HG03135 (cell line): ENCODE data around the gene KDSR.

Experiments used
- ATAC-seq: cut with Tn5 transposase; IDR thresholded peaks from one replicate; pipeline ENCODE4 v1.9.1; 2021; ENCODE audit warnings: mild to moderate bottlenecking, moderate library complexity; ENCODE audit not compliant: unreplicated experiment

The KDSR gene

GRCh38 chr18:63367053-63367953, at the start of gene KDSR:
Gene KDSR, minus strand, starts transcription at chr18:63367206. Its CDS starts 88 bp downstream, at chr18:63367118.
- ATAC-seq: peak; percentile 86

- no peak for ATAC-seq
These were observed 45.9 kb upstream of the KDSR start for GRCh38 chr18:63412953-63413352.

GRCh38 chr18:63410792-63411191, 43.8 kb upstream of the KDSR start:
- no peak for ATAC-seq

- no peak for ATAC-seq
These were observed 42.3 kb upstream of the KDSR start for GRCh38 chr18:63409301-63409700.

- ATAC-seq: no peak
These were observed 40.7 kb upstream of the KDSR start for GRCh38 chr18:63407734-63408133.

GRCh38 chr18:63405986-63406385, 39.0 kb upstream of the KDSR start:
- ATAC-seq: no peak

GRCh38 chr18:63402246-63403162, 35.5 kb upstream of the KDSR start:
- ATAC-seq: no peak

- no peak for ATAC-seq
These were observed 32.3 kb upstream of the KDSR start for GRCh38 chr18:63399300-63399699.

- ATAC-seq: no peak
These were observed 30.3 kb upstream of the KDSR start for GRCh38 chr18:63397349-63397748.

- ATAC-seq: no peak
These were observed 28.5 kb upstream of the KDSR start for GRCh38 chr18:63395503-63395902.

GRCh38 chr18:63394954-63395353, 27.9 kb upstream of the KDSR start:
- no peak for ATAC-seq

- ATAC-seq: no peak
These were observed 20.9 kb upstream of the KDSR start for GRCh38 chr18:63387861-63388260.

- no peak for ATAC-seq
These were observed 15.8 kb upstream of the KDSR start for GRCh38 chr18:63382843-63383242.

GRCh38 chr18:63379639-63379962, 12.6 kb upstream of the KDSR start:
- no peak for ATAC-seq

GRCh38 chr18:63378919-63379638, 12.1 kb upstream of the KDSR start:
- ATAC-seq: peak; percentile 57

- no peak for ATAC-seq
These were observed 10.4 kb upstream of the KDSR start for GRCh38 chr18:63377275-63377980.

GRCh38 chr18:63376538-63376937, 9.5 kb upstream of the KDSR start:
- no peak for ATAC-seq

- no peak for ATAC-seq
These were observed 7.5 kb upstream of the KDSR start for GRCh38 chr18:63374540-63374939.

- no peak for ATAC-seq
These were observed 6.2 kb upstream of the KDSR start for GRCh38 chr18:63373161-63373560.

- no peak for ATAC-seq
These were observed 1.6 kb upstream of the KDSR start for GRCh38 chr18:63368611-63369010.
